ENCODE data around the gene TTC13. TPM values are rescaled to one million over a fixed set of nuclear protein-coding genes. Genes with fewer than 3 reads are reported as not detected.

The TTC13 gene
- total and polyA plus RNA-seq, 2 of the 4 experiments (the other 2 are of a cell fraction), result 6.1 to 9.1 TPM

GRCh38 chr1:230869500-230869899 is 109.2 kb downstream of the TTC13 start:
- peaks cover 11% of the 10 kb centered on the region for H3K9me1 ChIP-seq (ENCODE audit: insufficient read depth, low read length)
- peak overlapping the region; percentile 97 for H3K56ac ChIP-seq (ENCODE audit: extremely low read depth, insufficient read depth, low read length)
- H2BK5ac ChIP-seq (ENCODE audit: low read depth, low read length, poor library complexity, severe bottlenecking), result peak overlapping the region; percentile 99
- peak overlapping the region; percentile 72; the same call in 2 of the 3 replicates for H2BK15ac ChIP-seq (ENCODE audit: low read depth, low read length)
- peak overlapping the region; percentile 69 for H3K4me2 ChIP-seq (ENCODE audit: low read depth, low read length)
- H4K91ac ChIP-seq (ENCODE audit: insufficient read depth, low read depth, low read length), result peak overlapping the region; percentile 99
- H2AK9ac ChIP-seq (replicated peaks; ENCODE audit: low read depth, low read length, poor library complexity), result no peak overlapping the region
- no TSS peak for BruUV-seq (replicated peaks)
- peak overlapping the region; percentile 91 to 95 for H4K8ac ChIP-seq (ENCODE audit: low read depth in 2 of 2, low read length in 2 of 2)
- H3K4me1 ChIP-seq (ENCODE audit: control insufficient read depth, insufficient read depth, low read length), result peaks cover 22% of the 10 kb centered on the region
- dilution Hi-C loops (cut with HindIII; ENCODE audit: low sequenced_read_pairs, unreplicated experiment) (no loop called here), in situ Hi-C loops (cut with MboI; ENCODE audit: low sequenced_read_pairs) (loop anchor here (25.0 kb wide), 1 partner anchor 782 kb away; no protein-coding TSS in a partner anchor), intact Hi-C loops (cut with micrococcal nuclease) (loop anchor here (1.0 to 5.0 kb wide), 3 partner anchors 31 to 173 kb away; partner anchors contain the start of genes ARV1, FAM89A and TTC13)
- H3K9ac ChIP-seq (ENCODE audit: low read depth, low read length), result peak overlapping the region; percentile 83
- TF ChIP-seq BHLHE40 (IDR thresholded peaks at IDR 0.05; ENCODE audit: low read depth, low read length), result peak; percentile 10; the same call in 1 of the 2 replicates
- TF ChIP-seq CHD1 (IDR thresholded peaks at IDR 0.05; ENCODE audit: low read depth, low read length), result no peak
- peak overlapping the region; percentile 99 for H3K18ac ChIP-seq (ENCODE audit: low read depth, low read length)
- H2BK20ac ChIP-seq (ENCODE audit: low read depth, low read length), result peak overlapping the region; percentile 97
- H3K9me3 ChIP-seq (ENCODE audit: control insufficient read depth, insufficient read depth, low read length), result no peaks in the 10 kb centered on the region
- WGBS, 2 experiments (ENCODE audit: extremely low coverage in 2 of 2, insufficient read length in 1 of 2), result no CpG with 5 or more reads among the region's 4 CpGs
- ChIA-PET POLR2A (ENCODE audit: unreplicated experiment) (interaction anchor here (0.6 to 0.8 kb wide), 3 partner anchors 31 to 1717 kb away, joined by 3 to 6 read pairs (median 4); no protein-coding TSS in a partner anchor), CTCF (no interaction called here)
- peaks cover 8% of the 10 kb centered on the region for H3K36me3 ChIP-seq (ENCODE audit: control insufficient read depth, insufficient read depth, low read length)
- H3K27me3 ChIP-seq (ENCODE audit: control insufficient read depth, insufficient read depth, low read length), result no peaks in the 10 kb centered on the region
- peak overlapping the region; percentile 99 for H3K4ac ChIP-seq (ENCODE audit: low read depth, low read length)
- H3K79me1 ChIP-seq (ENCODE audit: low read depth in 1 of 2, low read length in 2 of 2), result peaks cover 7 to 36% of the 10 kb centered on the region in 2 experiments
- H4K20me1 ChIP-seq (ENCODE audit: insufficient read depth, low read length), result peaks cover 19% of the 10 kb centered on the region
- 0 out of 2 replicates have a peak overlapping the region, but pooled peaks have one; percentile 45 for H3K4me3 ChIP-seq (ENCODE audit: insufficient read depth, low read depth, low read length)
- peak overlapping the region; percentile 62; the same call in 1 of the 2 replicates for H2AK5ac ChIP-seq (ENCODE audit: low read depth, low read length)
- peak overlapping the region; percentile 89 for H3K23ac ChIP-seq (ENCODE audit: low read depth, low read length)
- peak overlapping the region; percentile 97 for H2BK120ac ChIP-seq (ENCODE audit: low read depth, low read length)
- H3K27ac ChIP-seq (ENCODE audit: insufficient read depth, low read length), result peak overlapping the region; percentile 85
- H3K14ac ChIP-seq (replicated peaks; ENCODE audit: low read depth, low read length), result peak overlapping the region; percentile 93
- peak; percentile 31 for ATAC-seq (ENCODE audit: low read depth)
- H4K5ac ChIP-seq (ENCODE audit: low read depth, low read length), result peak overlapping the region; percentile 100
- H2AFZ ChIP-seq (replicated peaks; ENCODE audit: low read length, poor library complexity), result no peak overlapping the region
- DNase-seq, result peak; percentile 71
